ENCODE data around the gene TTC7B.

TTC7B gene

GRCh38 chr14:90697132-90697531 is 119.1 kb downstream of the TTC7B start:
- DNase-seq: no peak
- in situ Hi-C loops (cut with HindIII; ENCODE audit: low pct_ligation_motif_present, low pct_unique_long_range_greater_than_20kb, low sequenced_read_pairs): no loop called here

GRCh38 chr14:90696720-90697119 is 119.5 kb downstream of the TTC7B start:
- in situ Hi-C loops (cut with HindIII; ENCODE audit: low pct_ligation_motif_present, low pct_unique_long_range_greater_than_20kb, low sequenced_read_pairs): no loop called here
- no peak for DNase-seq

GRCh38 chr14:90695997-90696660 is 120.1 kb downstream of the TTC7B start:
- DNase-seq: no peak
- in situ Hi-C loops (cut with HindIII; ENCODE audit: low pct_ligation_motif_present, low pct_unique_long_range_greater_than_20kb, low sequenced_read_pairs): no loop called here

GRCh38 chr14:90693413-90693812 is 122.8 kb downstream of the TTC7B start:
- DNase-seq: no peak
- in situ Hi-C loops (cut with HindIII; ENCODE audit: low pct_ligation_motif_present, low pct_unique_long_range_greater_than_20kb, low sequenced_read_pairs): no loop called here

- in situ Hi-C loops (cut with HindIII; ENCODE audit: low pct_ligation_motif_present, low pct_unique_long_range_greater_than_20kb, low sequenced_read_pairs): no loop called here
- DNase-seq: no peak
Observed at GRCh38 chr14:90692826-90693225, 123.4 kb downstream of the TTC7B start.

GRCh38 chr14:90692061-90692460 is 124.2 kb downstream of the TTC7B start:
- in situ Hi-C loops (cut with HindIII; ENCODE audit: low pct_ligation_motif_present, low pct_unique_long_range_greater_than_20kb, low sequenced_read_pairs): no loop called here
- no peak for DNase-seq

- no peak for DNase-seq
- in situ Hi-C loops (cut with HindIII; ENCODE audit: low pct_ligation_motif_present, low pct_unique_long_range_greater_than_20kb, low sequenced_read_pairs): no loop called here
Observed at GRCh38 chr14:90691627-90692026, 124.6 kb downstream of the TTC7B start.

- no peak for DNase-seq
- in situ Hi-C loops (cut with HindIII; ENCODE audit: low pct_ligation_motif_present, low pct_unique_long_range_greater_than_20kb, low sequenced_read_pairs): no loop called here
Observed at GRCh38 chr14:90687680-90688079, 128.6 kb downstream of the TTC7B start.

GRCh38 chr14:90682615-90683014 is 133.6 kb downstream of the TTC7B start:
- in situ Hi-C loops (cut with HindIII; ENCODE audit: low pct_ligation_motif_present, low pct_unique_long_range_greater_than_20kb, low sequenced_read_pairs): no loop called here
- DNase-seq: no peak

GRCh38 chr14:90681929-90682328 is 134.3 kb downstream of the TTC7B start:
- in situ Hi-C loops (cut with HindIII; ENCODE audit: low pct_ligation_motif_present, low pct_unique_long_range_greater_than_20kb, low sequenced_read_pairs): no loop called here
- no peak for DNase-seq

- in situ Hi-C loops (cut with HindIII; ENCODE audit: low pct_ligation_motif_present, low pct_unique_long_range_greater_than_20kb, low sequenced_read_pairs): no loop called here
- no peak for DNase-seq
Observed at GRCh38 chr14:90678846-90679362, 137.3 kb downstream of the TTC7B start.

GRCh38 chr14:90678420-90678819 is 137.8 kb downstream of the TTC7B start:
- in situ Hi-C loops (cut with HindIII; ENCODE audit: low pct_ligation_motif_present, low pct_unique_long_range_greater_than_20kb, low sequenced_read_pairs): no loop called here

GRCh38 chr14:90677484-90678050 is 138.7 kb downstream of the TTC7B start:
- DNase-seq: no peak
- in situ Hi-C loops (cut with HindIII; ENCODE audit: low pct_ligation_motif_present, low pct_unique_long_range_greater_than_20kb, low sequenced_read_pairs): no loop called here

More at GRCh38 chr14:90678420-90678819, 137.8 kb downstream of the TTC7B start:
- no peak for DNase-seq

GRCh38 chr14:90676912-90677311 is 139.3 kb downstream of the TTC7B start:
- in situ Hi-C loops (cut with HindIII; ENCODE audit: low pct_ligation_motif_present, low pct_unique_long_range_greater_than_20kb, low sequenced_read_pairs): no loop called here
- DNase-seq: no peak

- in situ Hi-C loops (cut with HindIII; ENCODE audit: low pct_ligation_motif_present, low pct_unique_long_range_greater_than_20kb, low sequenced_read_pairs): no loop called here
Observed at GRCh38 chr14:90676356-90676755, 139.9 kb downstream of the TTC7B start.

GRCh38 chr14:90675399-90675798 is 140.8 kb downstream of the TTC7B start:
- in situ Hi-C loops (cut with HindIII; ENCODE audit: low pct_ligation_motif_present, low pct_unique_long_range_greater_than_20kb, low sequenced_read_pairs): no loop called here
- DNase-seq: peak; percentile 14

More at GRCh38 chr14:90676356-90676755, 139.9 kb downstream of the TTC7B start:
- no peak for DNase-seq

GRCh38 chr14:90674716-90675115 is 141.5 kb downstream of the TTC7B start:
- in situ Hi-C loops (cut with HindIII; ENCODE audit: low pct_ligation_motif_present, low pct_unique_long_range_greater_than_20kb, low sequenced_read_pairs): no loop called here
- DNase-seq: no peak

- in situ Hi-C loops (cut with HindIII; ENCODE audit: low pct_ligation_motif_present, low pct_unique_long_range_greater_than_20kb, low sequenced_read_pairs): no loop called here
- no peak for DNase-seq
Observed at GRCh38 chr14:90674043-90674670, 142.1 kb downstream of the TTC7B start.

- DNase-seq: no peak
- in situ Hi-C loops (cut with HindIII; ENCODE audit: low pct_ligation_motif_present, low pct_unique_long_range_greater_than_20kb, low sequenced_read_pairs): no loop called here
Observed at GRCh38 chr14:90671382-90672234, 144.6 kb downstream of the TTC7B start.
